ENCODE measurements around the gene INSYN2A.

INSYN2A gene

DNA sequence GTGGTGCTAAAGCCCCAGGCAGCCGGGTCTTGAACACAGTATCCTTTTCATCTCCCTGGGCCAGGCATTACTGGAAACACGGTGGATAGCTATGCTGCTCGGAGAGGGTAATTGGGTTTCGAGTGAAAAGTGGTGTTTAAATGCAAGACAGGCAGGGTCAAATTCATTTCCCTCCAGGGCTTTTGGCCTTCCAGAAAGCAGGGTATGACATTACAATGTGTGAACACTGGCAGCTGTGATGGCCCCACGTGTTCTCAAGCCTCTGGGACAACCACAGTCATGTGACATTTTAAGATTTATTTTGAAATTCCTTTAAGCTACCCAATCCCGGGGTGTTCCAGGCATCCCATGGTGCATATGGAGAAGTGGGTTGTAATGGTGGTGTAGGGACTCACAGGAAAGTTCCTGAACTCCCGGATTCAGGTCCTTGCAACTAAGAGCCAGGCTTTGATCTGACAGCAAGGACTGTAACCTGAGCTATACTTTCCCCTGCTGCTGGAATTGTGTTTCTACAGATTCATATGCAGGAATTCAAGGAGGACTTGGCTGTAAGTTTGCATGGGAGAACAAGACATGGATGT, 46.8 kb downstream of the INSYN2A start:
- Mint-ChIP-seq H3K4me1 (no peaks in the 10 kb centered on the region), H3K9me3 (no peaks in the 10 kb centered on the region), H3K4me3 (no peak overlapping the region), H3K27ac (no peak overlapping the region), H3K27me3 (no peaks in the 10 kb centered on the region)
- no peak for DNase-seq
- ATAC-seq: no peak

DNA sequence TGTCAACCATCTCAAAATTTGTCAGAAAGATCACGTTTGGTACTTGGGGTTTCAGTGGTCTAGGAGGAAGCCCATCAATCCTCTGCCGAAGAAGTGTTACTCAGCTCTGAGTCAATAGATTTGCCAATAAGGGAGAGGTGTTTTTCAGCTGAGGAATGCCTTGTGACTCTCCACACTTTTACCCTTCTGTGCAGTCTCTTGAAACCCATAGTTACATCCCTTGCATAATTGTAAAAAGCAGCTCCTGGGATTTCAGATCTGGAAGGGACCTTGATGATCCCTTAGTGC, 47.5 kb downstream of the INSYN2A start:
- H3K4me1 Mint-ChIP-seq: no peaks in the 10 kb centered on the region
- H3K4me3 Mint-ChIP-seq: no peak overlapping the region
- no peaks in the 10 kb centered on the region for H3K27me3 Mint-ChIP-seq
- ATAC-seq (peak; percentile 58), DNase-seq (no peak)
- no peaks in the 10 kb centered on the region for H3K9me3 Mint-ChIP-seq
- H3K27ac Mint-ChIP-seq: no peak overlapping the region

DNA sequence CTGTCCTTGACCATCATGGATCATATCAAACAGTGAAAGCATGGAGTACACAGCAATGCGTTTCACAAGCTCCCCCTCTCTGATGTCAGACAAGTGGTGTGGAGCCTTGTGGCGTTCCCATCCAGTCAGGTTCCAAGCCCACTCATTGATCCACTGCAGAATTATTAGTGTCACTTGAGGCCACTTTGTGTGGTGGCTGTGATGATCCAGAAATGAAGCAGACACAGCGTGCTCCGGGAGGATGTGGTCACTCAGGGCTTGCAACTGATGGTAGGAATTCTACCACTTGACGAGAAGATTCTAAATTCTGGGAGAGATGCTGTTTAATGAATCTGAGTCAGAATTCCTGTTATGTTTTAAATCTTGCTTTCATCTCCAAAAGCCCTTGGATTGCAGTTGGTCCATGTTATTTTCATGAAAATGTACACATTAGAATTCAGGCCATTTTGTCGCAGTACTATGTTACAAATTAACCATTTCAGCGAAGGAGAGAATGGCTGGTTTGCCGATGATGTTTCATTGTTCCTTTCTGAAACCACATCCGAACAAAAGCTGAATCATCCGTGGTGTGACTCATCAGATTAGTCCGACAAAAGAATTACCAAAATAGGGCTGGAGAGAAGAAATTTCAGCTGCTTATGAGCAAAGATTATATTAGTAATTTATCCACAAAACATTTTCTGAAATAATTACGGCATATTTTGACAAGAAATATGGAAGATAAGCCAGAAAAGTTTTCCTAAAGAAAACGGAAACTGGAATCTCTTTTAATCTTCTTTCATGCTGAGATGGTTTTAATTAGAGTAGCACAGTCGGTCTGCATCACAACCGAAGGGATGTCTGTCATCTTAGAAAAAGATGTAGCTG, 48.1 kb downstream of the INSYN2A start:
- H3K27me3 Mint-ChIP-seq: no peaks in the 10 kb centered on the region
- no peaks in the 10 kb centered on the region for H3K4me1 Mint-ChIP-seq
- no peak for ATAC-seq
- no peak overlapping the region for H3K27ac Mint-ChIP-seq
- DNase-seq: no peak
- H3K9me3 Mint-ChIP-seq: no peaks in the 10 kb centered on the region
- H3K4me3 Mint-ChIP-seq: no peak overlapping the region

DNA sequence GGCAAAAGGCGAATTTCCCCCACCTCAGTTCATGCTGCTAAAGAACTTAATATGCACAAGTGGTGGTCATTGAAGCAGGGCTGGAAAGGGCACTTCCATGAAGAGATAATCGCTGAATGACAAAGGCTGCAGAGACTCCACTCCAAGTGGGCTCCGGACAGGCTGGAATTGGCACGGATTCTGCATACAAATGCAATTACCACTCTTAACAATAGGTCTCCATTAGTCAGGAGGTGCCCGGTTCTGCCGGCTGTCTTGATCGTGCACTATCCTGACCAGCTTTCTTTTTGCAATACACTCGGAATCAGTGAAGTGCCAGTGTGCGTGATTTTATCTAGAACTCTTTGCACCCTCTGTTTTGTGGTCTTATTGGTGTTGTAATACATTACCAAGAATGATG, 49.7 kb downstream of the INSYN2A start:
- Mint-ChIP-seq H3K4me1 (no peaks in the 10 kb centered on the region), H3K9me3 (no peaks in the 10 kb centered on the region), H3K4me3 (no peak overlapping the region), H3K27ac (no peak overlapping the region), H3K27me3 (no peaks in the 10 kb centered on the region)
- DNase-seq (no peak), ATAC-seq (no peak)
